HEK293 (cell line): ENCODE results near the gene CBFA2T2.

Source experiments
- CTCF ChIA-PET: fragments of 350-600 bp; formaldehyde crosslinking; extraction: SDS; loops from one replicate; lab custom pipeline; 2021; ENCODE audit warnings: antibody characterized with exemption; lab: Yijun Ruan, JAX
- POLR2A ChIA-PET: fragments of 300-600 bp; formaldehyde crosslinking; extraction: SDS; loops from one replicate; lab custom pipeline; 2020; ENCODE audit warnings: antibody characterized with exemption, inconsistent platforms; lab: Yijun Ruan, JAX
- H3K27ac ChIP-seq: fragments of 200-500 bp; sonication (Bioruptor generic); 2 replicates; pipeline ENCODE4 v1.5.1; 2014; ENCODE audit warnings: low read depth, low read length, control low read depth, inconsistent platforms; ENCODE audit errors: extremely low read depth
- H3K36me3 ChIP-seq, 2 experiments: fragments of 200-500 bp in 1 of 2; sonication (Bioruptor generic) in 1 of 2; 1 replicate in 1 of 2; 2 replicates in 1 of 2; pipeline ENCODE4 v1.5.1; 2014 to 2017; ENCODE audit warnings: inconsistent platforms in 2 of 2, low read length in 2 of 2; ENCODE audit not compliant: control insufficient read depth in 2 of 2, insufficient read depth in 1 of 2
- H3K4me1 ChIP-seq: fragments of 200-500 bp; sonication (Bioruptor generic); 2 replicates; pipeline ENCODE4 v1.5.1; 2014; ENCODE audit warnings: mild to moderate bottlenecking, low read length, inconsistent platforms; ENCODE audit not compliant: control insufficient read depth, insufficient read depth
- H3K4me3 ChIP-seq: 2 replicates; pipeline ENCODE4 v1.5.1; 2011; ENCODE audit warnings: low read depth, mild to moderate bottlenecking, control low read depth, low read length, moderate library complexity
- H3K9me3 ChIP-seq: fragments of 200-500 bp; sonication (Bioruptor generic); 2 replicates; pipeline ENCODE4 v1.5.1; 2014; ENCODE audit warnings: low read depth, low read length, inconsistent platforms; ENCODE audit not compliant: control insufficient read depth, insufficient read depth
- HOXA7 ChIP-seq: sonication (generic); formaldehyde crosslinking; IDR thresholded peaks from 2 replicates; pipeline ENCODE4 v1.8.1; 2022; ENCODE audit warnings: missing genetic modification reagents, borderline replicate concordance
- KLF1 ChIP-seq: fragments of 450-650 bp; formaldehyde crosslinking; IDR thresholded peaks from 2 replicates; pipeline ENCODE4 v1.5.1; 2016; ENCODE audit warnings: missing biosample characterization, missing genetic modification characterization
- ZNF112 ChIP-seq: fragments of 450-650 bp; formaldehyde crosslinking; IDR thresholded peaks from 2 replicates; pipeline ENCODE4 v1.5.0; 2017; ENCODE audit warnings: missing biosample characterization, missing genetic modification characterization
- ZNF114 ChIP-seq: fragments of 450-650 bp; formaldehyde crosslinking; IDR thresholded peaks from 2 replicates; pipeline ENCODE4 v1.5.0; 2017; ENCODE audit warnings: missing biosample characterization, missing genetic modification characterization
- ZNF175 ChIP-seq: fragments of 450-650 bp; formaldehyde crosslinking; IDR thresholded peaks from 2 replicates; pipeline ENCODE4 v1.5.1; 2016; ENCODE audit warnings: missing biosample characterization, missing genetic modification characterization
- ZNF184 ChIP-seq: fragments of 450-650 bp; IDR thresholded peaks from 2 replicates; pipeline ENCODE4 v1.5.1; 2018; ENCODE audit warnings: missing biosample characterization, mild to moderate bottlenecking, missing genetic modification characterization
- ZNF202 ChIP-seq: fragments of 450-650 bp; formaldehyde crosslinking; IDR thresholded peaks from 2 replicates; pipeline ENCODE4 v1.5.1; 2016; ENCODE audit warnings: missing biosample characterization, missing genetic modification characterization, borderline replicate concordance
- ZNF223 ChIP-seq: fragments of 450-650 bp; formaldehyde crosslinking; IDR thresholded peaks from 2 replicates; pipeline ENCODE4 v1.5.1; 2016; ENCODE audit warnings: missing biosample characterization, missing genetic modification characterization
- ZNF248 ChIP-seq: fragments of 450-650 bp; formaldehyde crosslinking; IDR thresholded peaks from 2 replicates; pipeline ENCODE4 v1.5.1; 2017; ENCODE audit warnings: missing biosample characterization, missing genetic modification characterization
- ZNF266 ChIP-seq: fragments of 450-650 bp; formaldehyde crosslinking; IDR thresholded peaks from 2 replicates; pipeline ENCODE4 v1.5.1; 2016; ENCODE audit warnings: missing biosample characterization, missing genetic modification characterization, low read depth
- ZNF423 ChIP-seq: fragments of 450-650 bp; formaldehyde crosslinking; IDR thresholded peaks from 2 replicates; pipeline ENCODE4 v1.5.1; 2016; ENCODE audit warnings: missing biosample characterization, missing genetic modification characterization
- ZNF510 ChIP-seq: fragments of 450-650 bp; formaldehyde crosslinking; IDR thresholded peaks from 2 replicates; pipeline ENCODE4 v1.5.1; 2018; ENCODE audit warnings: mild to moderate bottlenecking, missing genetic modification characterization, missing biosample characterization; ENCODE audit not compliant: insufficient replicate concordance
- ZNF555 ChIP-seq: fragments of 450-650 bp; formaldehyde crosslinking; conservative IDR thresholded peaks from 2 replicates; pipeline ENCODE4 v1.5.1; 2017; ENCODE audit warnings: missing biosample characterization, mild to moderate bottlenecking, missing genetic modification characterization, inconsistent platforms
- ZXDB ChIP-seq: fragments of 450-650 bp; formaldehyde crosslinking; IDR thresholded peaks from 2 replicates; pipeline ENCODE4 v1.5.1; 2016; ENCODE audit warnings: missing biosample characterization, missing genetic modification characterization
- TF ChIP-seq, protein P1 (sequence below): fragments of 450-650 bp; formaldehyde crosslinking; IDR thresholded peaks from 2 replicates; pipeline ENCODE4 v1.5.1; 2016; ENCODE audit warnings: missing biosample characterization, missing genetic modification characterization
- TF ChIP-seq, protein P2 (sequence below): fragments of 450-650 bp; formaldehyde crosslinking; IDR thresholded peaks from 2 replicates; pipeline ENCODE4 v1.5.1; 2016; ENCODE audit warnings: missing biosample characterization, missing genetic modification characterization, low read depth
- TF ChIP-seq, protein P3 (sequence below): fragments of 450-650 bp; formaldehyde crosslinking; IDR thresholded peaks from 2 replicates; pipeline ENCODE4 v1.5.0; 2017; ENCODE audit warnings: missing biosample characterization, missing genetic modification characterization, borderline replicate concordance
- TF ChIP-seq, protein P4 (sequence below): fragments of 450-650 bp; formaldehyde crosslinking; IDR thresholded peaks from 2 replicates; pipeline ENCODE4 v1.5.1; 2017; ENCODE audit warnings: missing biosample characterization, missing genetic modification characterization

The CBFA2T2 gene

DNA sequence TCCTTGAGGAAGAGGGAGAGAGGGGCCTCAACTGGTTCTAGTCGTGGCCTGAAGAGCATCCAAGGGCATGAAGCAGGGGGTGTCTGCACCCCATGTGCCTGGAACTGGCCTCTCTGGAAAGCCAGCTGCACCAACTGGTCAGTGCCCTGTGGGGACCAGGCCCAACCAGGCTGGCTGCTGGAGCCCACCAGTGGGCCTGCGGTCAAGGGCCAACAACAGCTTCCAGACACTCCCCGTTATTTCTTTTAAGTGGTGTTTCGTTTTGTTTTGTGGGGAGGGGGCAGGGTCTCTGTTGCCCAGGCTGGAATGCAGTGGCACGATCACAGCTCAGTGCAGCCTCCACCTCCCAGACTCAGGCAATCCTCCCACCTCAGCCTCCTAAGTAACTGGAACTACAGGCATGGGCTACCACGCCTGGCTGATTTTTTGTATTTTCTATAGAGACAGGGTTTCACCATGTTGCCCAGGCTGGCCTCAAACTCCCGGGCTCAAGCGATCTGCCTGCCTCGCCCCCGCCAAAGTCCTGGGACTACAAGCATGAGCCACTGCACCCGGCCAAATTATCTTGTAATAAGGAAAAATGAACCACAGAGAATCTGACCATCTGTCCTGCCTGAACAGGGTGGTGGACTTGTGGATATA, 160.3 kb downstream of the CBFA2T2 start:
- ChIA-PET CTCF (interaction anchor here (0.5 to 2.2 kb wide), 3 partner anchors 190 to 195 kb away, joined by 3 to 9 read pairs (median 4); no protein-coding TSS in a partner anchor), POLR2A (interaction anchor here (0.8 to 2.9 kb wide), 2 partner anchors 13 to 40 kb away, joined by 3 to 7 read pairs; no protein-coding TSS in a partner anchor)
- H3K27ac ChIP-seq: no peak overlapping the region

DNA sequence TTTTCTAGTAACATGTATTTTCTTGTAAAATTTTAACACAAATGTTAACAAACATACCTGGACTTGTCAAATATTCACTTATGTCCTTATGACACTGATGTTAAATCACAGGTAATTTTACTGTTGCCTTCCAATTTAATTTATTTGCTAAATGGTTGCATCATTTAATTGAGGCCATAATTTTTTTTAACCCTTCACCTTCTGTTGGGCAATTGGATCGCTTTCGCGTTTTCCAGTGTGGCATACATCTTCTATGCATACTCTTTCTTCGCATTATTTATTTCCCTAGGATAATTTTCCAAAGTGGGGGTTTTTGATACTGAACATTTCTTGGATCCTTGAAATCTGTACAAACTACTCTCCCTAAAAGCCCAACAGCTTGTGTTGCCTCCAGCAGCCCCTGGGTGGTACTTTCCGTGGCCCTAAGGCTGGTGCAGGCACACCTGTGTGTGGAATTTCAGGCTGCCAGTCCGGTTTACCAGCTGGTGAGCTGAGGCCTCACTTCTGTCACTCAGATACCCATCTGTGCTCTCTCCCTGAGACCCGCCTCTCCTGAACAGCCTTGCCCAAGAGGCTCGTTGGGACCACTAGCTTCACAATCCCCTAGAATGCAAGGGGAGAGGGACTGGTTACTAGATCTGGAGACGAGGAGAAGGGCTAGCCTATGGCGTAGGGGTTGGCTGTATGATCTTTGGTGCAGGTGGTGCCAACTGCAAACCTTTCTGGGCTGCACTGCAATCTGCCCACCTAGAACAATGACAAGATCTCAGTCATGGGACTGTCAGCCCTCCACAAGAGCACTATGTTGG, 161.1 kb downstream of the CBFA2T2 start:
- no peaks in the 10 kb centered on the region for H3K4me1 ChIP-seq
- CTCF ChIA-PET: interaction anchor here (0.5 to 2.2 kb wide), 4 partner anchors 12 to 196 kb away, joined by 3 to 9 read pairs (median 4); no protein-coding TSS in a partner anchor
- TF ChIP-seq ZNF248 (tag by site-specific recombination): no peak
- TF ChIP-seq, protein P1, sequence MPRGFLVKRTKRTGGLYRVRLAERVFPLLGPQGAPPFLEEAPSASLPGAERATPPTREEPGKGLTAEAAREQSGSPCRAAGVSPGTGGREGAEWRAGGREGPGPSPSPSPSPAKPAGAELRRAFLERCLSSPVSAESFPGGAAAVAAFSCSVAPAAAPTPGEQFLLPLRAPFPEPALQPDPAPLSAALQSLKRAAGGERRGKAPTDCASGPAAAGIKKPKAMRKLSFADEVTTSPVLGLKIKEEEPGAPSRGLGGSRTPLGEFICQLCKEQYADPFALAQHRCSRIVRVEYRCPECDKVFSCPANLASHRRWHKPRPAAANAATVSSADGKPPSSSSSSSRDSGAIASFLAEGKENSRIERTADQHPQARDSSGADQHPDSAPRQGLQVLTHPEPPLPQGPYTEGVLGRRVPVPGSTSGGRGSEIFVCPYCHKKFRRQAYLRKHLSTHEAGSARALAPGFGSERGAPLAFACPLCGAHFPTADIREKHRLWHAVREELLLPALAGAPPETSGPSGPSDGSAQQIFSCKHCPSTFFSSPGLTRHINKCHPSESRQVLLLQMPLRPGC: no peak
- no peak for TF ChIP-seq ZNF510 (tag by site-specific recombination)
- no peak for TF ChIP-seq HOXA7
- TF ChIP-seq ZNF266 (tag by site-specific recombination): no peak
- TF ChIP-seq, protein P2, sequence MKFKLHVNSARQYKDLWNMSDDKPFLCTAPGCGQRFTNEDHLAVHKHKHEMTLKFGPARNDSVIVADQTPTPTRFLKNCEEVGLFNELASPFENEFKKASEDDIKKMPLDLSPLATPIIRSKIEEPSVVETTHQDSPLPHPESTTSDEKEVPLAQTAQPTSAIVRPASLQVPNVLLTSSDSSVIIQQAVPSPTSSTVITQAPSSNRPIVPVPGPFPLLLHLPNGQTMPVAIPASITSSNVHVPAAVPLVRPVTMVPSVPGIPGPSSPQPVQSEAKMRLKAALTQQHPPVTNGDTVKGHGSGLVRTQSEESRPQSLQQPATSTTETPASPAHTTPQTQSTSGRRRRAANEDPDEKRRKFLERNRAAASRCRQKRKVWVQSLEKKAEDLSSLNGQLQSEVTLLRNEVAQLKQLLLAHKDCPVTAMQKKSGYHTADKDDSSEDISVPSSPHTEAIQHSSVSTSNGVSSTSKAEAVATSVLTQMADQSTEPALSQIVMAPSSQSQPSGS (tag by site-specific recombination): no peak
- no peak for TF ChIP-seq ZNF114
- no peak for TF ChIP-seq KLF1 (tag by site-specific recombination)
- TF ChIP-seq ZNF423: no peak
- no peak for TF ChIP-seq ZNF223 (tag by site-specific recombination)
- no peak for TF ChIP-seq ZXDB
- no peak for TF ChIP-seq ZNF202 (tag by site-specific recombination)
- TF ChIP-seq, all 188 proteins: peak for 0
- Histone ChIP-seq H3K4me3 (no peak overlapping the region), H3K9me3 (no peaks in the 10 kb centered on the region), H3K36me3 (peaks cover 1 to 7% of the 10 kb centered on the region in 2 experiments; a peak in 2 of 3 replicates), H3K27ac (no peak overlapping the region)
- POLR2A ChIA-PET: interaction anchor here (0.8 to 2.9 kb wide), 2 partner anchors 13 to 41 kb away, joined by 3 to 7 read pairs; no protein-coding TSS in a partner anchor

More for the DNA sequence above, 160.3 kb downstream of the CBFA2T2 start:
- Histone ChIP-seq H3K4me3 (no peak overlapping the region), H3K36me3 (peaks cover 3 to 11% of the 10 kb centered on the region in 2 experiments; a peak in 2 of 3 replicates), H3K9me3 (no peaks in the 10 kb centered on the region), H3K4me1 (no peaks in the 10 kb centered on the region)
- TF ChIP-seq ZNF112 (tag by site-specific recombination) (no peak), ZNF555 (no peak), ZNF175 (tag by site-specific recombination) (no peak), ZNF184 (no peak)
- TF ChIP-seq, protein P3, sequence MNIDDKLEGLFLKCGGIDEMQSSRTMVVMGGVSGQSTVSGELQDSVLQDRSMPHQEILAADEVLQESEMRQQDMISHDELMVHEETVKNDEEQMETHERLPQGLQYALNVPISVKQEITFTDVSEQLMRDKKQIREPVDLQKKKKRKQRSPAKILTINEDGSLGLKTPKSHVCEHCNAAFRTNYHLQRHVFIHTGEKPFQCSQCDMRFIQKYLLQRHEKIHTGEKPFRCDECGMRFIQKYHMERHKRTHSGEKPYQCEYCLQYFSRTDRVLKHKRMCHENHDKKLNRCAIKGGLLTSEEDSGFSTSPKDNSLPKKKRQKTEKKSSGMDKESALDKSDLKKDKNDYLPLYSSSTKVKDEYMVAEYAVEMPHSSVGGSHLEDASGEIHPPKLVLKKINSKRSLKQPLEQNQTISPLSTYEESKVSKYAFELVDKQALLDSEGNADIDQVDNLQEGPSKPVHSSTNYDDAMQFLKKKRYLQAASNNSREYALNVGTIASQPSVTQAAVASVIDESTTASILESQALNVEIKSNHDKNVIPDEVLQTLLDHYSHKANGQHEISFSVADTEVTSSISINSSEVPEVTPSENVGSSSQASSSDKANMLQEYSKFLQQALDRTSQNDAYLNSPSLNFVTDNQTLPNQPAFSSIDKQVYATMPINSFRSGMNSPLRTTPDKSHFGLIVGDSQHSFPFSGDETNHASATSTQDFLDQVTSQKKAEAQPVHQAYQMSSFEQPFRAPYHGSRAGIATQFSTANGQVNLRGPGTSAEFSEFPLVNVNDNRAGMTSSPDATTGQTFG (tag by site-specific recombination): no peak
- TF ChIP-seq, protein P4, sequence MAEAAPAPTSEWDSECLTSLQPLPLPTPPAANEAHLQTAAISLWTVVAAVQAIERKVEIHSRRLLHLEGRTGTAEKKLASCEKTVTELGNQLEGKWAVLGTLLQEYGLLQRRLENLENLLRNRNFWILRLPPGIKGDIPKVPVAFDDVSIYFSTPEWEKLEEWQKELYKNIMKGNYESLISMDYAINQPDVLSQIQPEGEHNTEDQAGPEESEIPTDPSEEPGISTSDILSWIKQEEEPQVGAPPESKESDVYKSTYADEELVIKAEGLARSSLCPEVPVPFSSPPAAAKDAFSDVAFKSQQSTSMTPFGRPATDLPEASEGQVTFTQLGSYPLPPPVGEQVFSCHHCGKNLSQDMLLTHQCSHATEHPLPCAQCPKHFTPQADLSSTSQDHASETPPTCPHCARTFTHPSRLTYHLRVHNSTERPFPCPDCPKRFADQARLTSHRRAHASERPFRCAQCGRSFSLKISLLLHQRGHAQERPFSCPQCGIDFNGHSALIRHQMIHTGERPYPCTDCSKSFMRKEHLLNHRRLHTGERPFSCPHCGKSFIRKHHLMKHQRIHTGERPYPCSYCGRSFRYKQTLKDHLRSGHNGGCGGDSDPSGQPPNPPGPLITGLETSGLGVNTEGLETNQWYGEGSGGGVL: no peak
